NCI-H748 (cell line): Measurements from ENCODE around the gene MARCO.
"Not testable (repeated sequence)": the region's sequence is repeated elsewhere in the genome, so short reads cannot be mapped to it uniquely, and the experiment has no call there.

Source experiments
- DNase-seq: peaks from one replicate; lab custom pipeline; 2025; ENCODE audit not compliant: unreplicated experiment; lab: John Stamatoyannopoulos, UW

Gene MARCO

GRCh38 chr2:118974103-118974993 is 32.4 kb downstream of the MARCO start:
- no peak for DNase-seq

- no peak for DNase-seq
Measured at GRCh38 chr2:118975133-118975532, 33.1 kb downstream of the MARCO start.

GRCh38 chr2:118978064-118978463 is 36.1 kb downstream of the MARCO start:
- no peak for DNase-seq

- DNase-seq, result no peak
Measured at GRCh38 chr2:118979152-118979861, 37.3 kb downstream of the MARCO start.

- no peak for DNase-seq
Measured at GRCh38 chr2:118980022-118980421, 38.0 kb downstream of the MARCO start.

GRCh38 chr2:118980573-118980972 is 38.6 kb downstream of the MARCO start:
- DNase-seq, result no peak

GRCh38 chr2:118981632-118982031 is 39.6 kb downstream of the MARCO start:
- no peak for DNase-seq

GRCh38 chr2:118982039-118982438 is 40.0 kb downstream of the MARCO start:
- DNase-seq, result no peak

- no peak for DNase-seq
Measured at GRCh38 chr2:118983133-118983532, 41.1 kb downstream of the MARCO start.

- DNase-seq, result no peak
Measured at GRCh38 chr2:118983915-118984314, 41.9 kb downstream of the MARCO start.

- DNase-seq, result no peak
Measured at GRCh38 chr2:118986738-118987137, 44.7 kb downstream of the MARCO start.

- DNase-seq, result no peak
Measured at GRCh38 chr2:118987886-118988285, 45.9 kb downstream of the MARCO start.

- no peak for DNase-seq
Measured at GRCh38 chr2:118988706-118989105, 46.7 kb downstream of the MARCO start.

- no peak for DNase-seq
Measured at GRCh38 chr2:118989481-118989880, 47.5 kb downstream of the MARCO start.

- no peak for DNase-seq
Measured at GRCh38 chr2:118990757-118991545, 49.0 kb downstream of the MARCO start.

GRCh38 chr2:118991554-118991953 is 49.6 kb downstream of the MARCO start:
- DNase-seq, result no peak

GRCh38 chr2:118992740-118993391 is 50.9 kb downstream of the MARCO start:
- no peak for DNase-seq

- no peak for DNase-seq
Measured at GRCh38 chr2:118993392-118993752, 51.4 kb downstream of the MARCO start.

- DNase-seq, result no peak
Measured at GRCh38 chr2:118994172-118994700, 52.2 kb downstream of the MARCO start.

GRCh38 chr2:118994778-118995177 is 52.8 kb downstream of the MARCO start:
- DNase-seq, result no peak

GRCh38 chr2:119003856-119004255 is 61.9 kb downstream of the MARCO start:
- DNase-seq, result not testable (repeated sequence)
